ENCODE data around the gene ISL2. TPM values are rescaled to one million over a fixed set of nuclear protein-coding genes. Genes with fewer than 3 reads are reported as not detected.

The ISL2 gene
- total and polyA plus RNA-seq, 2 of the 13 experiments (the other 11 are each of a cell fraction or from before 2014, with no cell fraction given) = 4.3 to 5.1 TPM

DNA sequence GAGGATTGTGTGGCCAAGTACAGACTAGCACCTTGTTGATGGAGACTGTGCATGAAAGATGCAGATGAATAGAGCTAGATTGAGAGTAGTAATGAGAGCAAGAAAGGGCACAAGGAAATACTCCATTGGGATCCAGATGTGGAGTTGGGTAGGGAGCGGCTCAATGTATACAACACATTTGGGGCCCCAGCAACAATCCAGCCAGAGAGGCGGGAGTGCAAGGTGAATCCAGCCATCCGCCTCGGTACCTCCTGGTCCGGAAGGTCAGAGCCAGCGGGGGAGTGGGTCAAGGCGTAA, 9.0 kb downstream of the ISL2 start (continued):
- TF ChIP-seq NONO (IDR thresholded peaks at IDR 0.05) = no peak
- 0 out of 2 replicates have a peak, but pooled peaks have one; percentile 48 for TF ChIP-seq NONO (CRISPR knock-in tag; conservative IDR thresholded peaks at IDR 0.05)
- TF ChIP-seq XRCC5 (optimal IDR thresholded peaks at IDR 0.05; ENCODE audit: low read length) = peak; percentile 15
- TF ChIP-seq ZNF34 (CRISPR knock-in tag; IDR thresholded peaks at IDR 0.05; ENCODE audit: borderline replicate concordance) = no peak
- no peak for TF ChIP-seq ZNF660 (CRISPR knock-in tag; IDR thresholded peaks at IDR 0.05; ENCODE audit: borderline replicate concordance, low read depth)
- TF ChIP-seq, protein P1, sequence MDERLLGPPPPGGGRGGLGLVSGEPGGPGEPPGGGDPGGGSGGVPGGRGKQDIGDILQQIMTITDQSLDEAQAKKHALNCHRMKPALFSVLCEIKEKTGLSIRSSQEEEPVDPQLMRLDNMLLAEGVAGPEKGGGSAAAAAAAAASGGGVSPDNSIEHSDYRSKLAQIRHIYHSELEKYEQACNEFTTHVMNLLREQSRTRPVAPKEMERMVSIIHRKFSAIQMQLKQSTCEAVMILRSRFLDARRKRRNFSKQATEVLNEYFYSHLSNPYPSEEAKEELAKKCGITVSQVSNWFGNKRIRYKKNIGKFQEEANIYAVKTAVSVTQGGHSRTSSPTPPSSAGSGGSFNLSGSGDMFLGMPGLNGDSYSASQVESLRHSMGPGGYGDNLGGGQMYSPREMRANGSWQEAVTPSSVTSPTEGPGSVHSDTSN (CRISPR knock-in tag; IDR thresholded peaks at IDR 0.05) = no peak
- no peak for TF ChIP-seq ZNF12 (CRISPR knock-in tag; IDR thresholded peaks at IDR 0.05)
- TF ChIP-seq, protein P2, sequence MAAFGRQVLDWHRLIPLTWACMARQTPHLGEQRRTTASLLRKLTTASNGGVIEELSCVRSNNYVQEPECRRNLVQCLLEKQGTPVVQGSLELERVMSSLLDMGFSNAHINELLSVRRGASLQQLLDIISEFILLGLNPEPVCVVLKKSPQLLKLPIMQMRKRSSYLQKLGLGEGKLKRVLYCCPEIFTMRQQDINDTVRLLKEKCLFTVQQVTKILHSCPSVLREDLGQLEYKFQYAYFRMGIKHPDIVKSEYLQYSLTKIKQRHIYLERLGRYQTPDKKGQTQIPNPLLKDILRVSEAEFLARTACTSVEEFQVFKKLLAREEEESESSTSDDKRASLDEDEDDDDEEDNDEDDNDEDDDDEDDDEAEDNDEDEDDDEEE (CRISPR knock-in tag; IDR thresholded peaks at IDR 0.05) = no peak
- no peak for TF ChIP-seq SRY (CRISPR knock-in tag; IDR thresholded peaks at IDR 0.05)
- no peak for TF ChIP-seq ZNF496 (CRISPR knock-in tag; IDR thresholded peaks at IDR 0.05; ENCODE audit: insufficient replicate concordance)
- no peak for TF ChIP-seq ZNF337 (CRISPR knock-in tag; IDR thresholded peaks at IDR 0.05; ENCODE audit: borderline replicate concordance, low read depth)
- no peak for TF ChIP-seq MED1 (CRISPR knock-in tag; IDR thresholded peaks at IDR 0.05)
- no peak for TF ChIP-seq FOXK2 (IDR thresholded peaks at IDR 0.05)
- TF ChIP-seq STAT5B (CRISPR knock-in tag; IDR thresholded peaks at IDR 0.05) = no peak
- no peak for TF ChIP-seq KAT8 (CRISPR knock-in tag; IDR thresholded peaks at IDR 0.05)
- TF ChIP-seq SOX13 (IDR thresholded peaks at IDR 0.05) = no peak
- no peak for TF ChIP-seq SOX13 (CRISPR knock-in tag; conservative IDR thresholded peaks at IDR 0.05 in 1 of 2, IDR thresholded peaks at IDR 0.05 in 1 of 2)
- TF ChIP-seq ESRRA (CRISPR knock-in tag; IDR thresholded peaks at IDR 0.05; ENCODE audit: low read depth) = 0 out of 2 replicates have a peak, but pooled peaks have one; percentile 23
- 0 out of 2 replicates have a peak, but pooled peaks have one; percentile 7 for TF ChIP-seq HIVEP1 (CRISPR knock-in tag; IDR thresholded peaks at IDR 0.05)
- peak; percentile 61; the same call in 1 of the 2 replicates for TF ChIP-seq ZC3H13 (CRISPR knock-in tag; IDR thresholded peaks at IDR 0.05)
- TF ChIP-seq ZNF234 (CRISPR knock-in tag; conservative IDR thresholded peaks at IDR 0.05) = no peak
- no peak for TF ChIP-seq EED (CRISPR knock-in tag; IDR thresholded peaks at IDR 0.05)
- TF ChIP-seq ZNF260 (CRISPR knock-in tag; IDR thresholded peaks at IDR 0.05; ENCODE audit: borderline replicate concordance, low read depth) = no peak
- TF ChIP-seq TBL1XR1 (IDR thresholded peaks at IDR 0.05; ENCODE audit: borderline replicate concordance, low read length, partially characterized antibody) = no peak
- TF ChIP-seq ZNF550 (CRISPR knock-in tag; IDR thresholded peaks at IDR 0.05; ENCODE audit: borderline replicate concordance) = no peak
- TF ChIP-seq, protein P3, sequence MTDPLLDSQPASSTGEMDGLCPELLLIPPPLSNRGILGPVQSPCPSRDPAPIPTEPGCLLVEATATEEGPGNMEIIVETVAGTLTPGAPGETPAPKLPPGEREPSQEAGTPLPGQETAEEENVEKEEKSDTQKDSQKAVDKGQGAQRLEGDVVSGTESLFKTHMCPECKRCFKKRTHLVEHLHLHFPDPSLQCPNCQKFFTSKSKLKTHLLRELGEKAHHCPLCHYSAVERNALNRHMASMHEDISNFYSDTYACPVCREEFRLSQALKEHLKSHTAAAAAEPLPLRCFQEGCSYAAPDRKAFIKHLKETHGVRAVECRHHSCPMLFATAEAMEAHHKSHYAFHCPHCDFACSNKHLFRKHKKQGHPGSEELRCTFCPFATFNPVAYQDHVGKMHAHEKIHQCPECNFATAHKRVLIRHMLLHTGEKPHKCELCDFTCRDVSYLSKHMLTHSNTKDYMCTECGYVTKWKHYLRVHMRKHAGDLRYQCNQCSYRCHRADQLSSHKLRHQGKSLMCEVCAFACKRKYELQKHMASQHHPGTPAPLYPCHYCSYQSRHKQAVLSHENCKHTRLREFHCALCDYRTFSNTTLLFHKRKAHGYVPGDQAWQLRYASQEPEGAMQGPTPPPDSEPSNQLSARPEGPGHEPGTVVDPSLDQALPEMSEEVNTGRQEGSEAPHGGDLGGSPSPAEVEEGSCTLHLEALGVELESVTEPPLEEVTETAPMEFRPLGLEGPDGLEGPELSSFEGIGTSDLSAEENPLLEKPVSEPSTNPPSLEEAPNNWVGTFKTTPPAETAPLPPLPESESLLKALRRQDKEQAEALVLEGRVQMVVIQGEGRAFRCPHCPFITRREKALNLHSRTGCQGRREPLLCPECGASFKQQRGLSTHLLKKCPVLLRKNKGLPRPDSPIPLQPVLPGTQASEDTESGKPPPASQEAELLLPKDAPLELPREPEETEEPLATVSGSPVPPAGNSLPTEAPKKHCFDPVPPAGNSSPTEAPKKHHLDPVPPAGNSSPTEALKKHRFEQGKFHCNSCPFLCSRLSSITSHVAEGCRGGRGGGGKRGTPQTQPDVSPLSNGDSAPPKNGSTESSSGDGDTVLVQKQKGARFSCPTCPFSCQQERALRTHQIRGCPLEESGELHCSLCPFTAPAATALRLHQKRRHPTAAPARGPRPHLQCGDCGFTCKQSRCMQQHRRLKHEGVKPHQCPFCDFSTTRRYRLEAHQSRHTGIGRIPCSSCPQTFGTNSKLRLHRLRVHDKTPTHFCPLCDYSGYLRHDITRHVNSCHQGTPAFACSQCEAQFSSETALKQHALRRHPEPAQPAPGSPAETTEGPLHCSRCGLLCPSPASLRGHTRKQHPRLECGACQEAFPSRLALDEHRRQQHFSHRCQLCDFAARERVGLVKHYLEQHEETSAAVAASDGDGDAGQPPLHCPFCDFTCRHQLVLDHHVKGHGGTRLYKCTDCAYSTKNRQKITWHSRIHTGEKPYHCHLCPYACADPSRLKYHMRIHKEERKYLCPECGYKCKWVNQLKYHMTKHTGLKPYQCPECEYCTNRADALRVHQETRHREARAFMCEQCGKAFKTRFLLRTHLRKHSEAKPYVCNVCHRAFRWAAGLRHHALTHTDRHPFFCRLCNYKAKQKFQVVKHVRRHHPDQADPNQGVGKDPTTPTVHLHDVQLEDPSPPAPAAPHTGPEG (CRISPR knock-in tag; IDR thresholded peaks at IDR 0.05) = no peak
